Effector memory CD8-positive, alpha-beta T cell (primary cell): ENCODE data around the gene PCDHGA3.
"Not testable (repeated sequence)": the region's sequence is repeated elsewhere in the genome, so short reads cannot be mapped to it uniquely, and the experiment has no call there.

Experiments
- ATAC-seq: fragments of 150-1000 bp; cut with Tn5 transposase; replicated peaks from 2 replicates; pipeline ENCODE4 v1.10.0; 2021; ENCODE audit warnings: mild to moderate bottlenecking, moderate library complexity
- DNase-seq, 3 experiments: peaks; one replicate each; pipeline ENCODE4 v3.0.0; 2021
- H3K27ac Mint-ChIP-seq, 2 donors: one replicate each; pipeline ENCODE4 v1.8.0; 2022; ENCODE audit warnings: mild to moderate bottlenecking in 2 of 2, mixed read lengths in 2 of 2, moderate library complexity in 2 of 2
- H3K27me3 Mint-ChIP-seq, 2 donors: one replicate each; pipeline ENCODE4 v1.8.0; 2022; ENCODE audit warnings: mixed read lengths in 2 of 2
- H3K36me3 Mint-ChIP-seq: one replicate; pipeline ENCODE4 v1.8.0; 2022; ENCODE audit warnings: mild to moderate bottlenecking, moderate library complexity, mixed read lengths; ENCODE audit not compliant: insufficient read depth
- H3K4me1 Mint-ChIP-seq, 2 donors: one replicate each; pipeline ENCODE4 v1.8.0; 2022; ENCODE audit warnings: low read depth in 2 of 2, mixed read lengths in 2 of 2
- H3K4me3 Mint-ChIP-seq, 2 donors: one replicate each; pipeline ENCODE4 v1.8.0; 2022; ENCODE audit warnings: mild to moderate bottlenecking in 2 of 2, mixed read lengths in 2 of 2, moderate library complexity in 2 of 2
- H3K9me3 Mint-ChIP-seq, 2 donors: one replicate each; pipeline ENCODE4 v1.8.0; 2022; ENCODE audit warnings: mixed read lengths in 2 of 2

PCDHGA3 gene

GRCh38 chr5:141375444-141376155 is 32.0 kb downstream of the PCDHGA3 start:
- H3K27me3 Mint-ChIP-seq = peaks cover 18 to 42% of the 10 kb centered on the region in 2 donors
- not testable (repeated sequence) for DNase-seq, H3K27ac Mint-ChIP-seq, ATAC-seq, H3K4me1 Mint-ChIP-seq, H3K9me3 Mint-ChIP-seq, H3K36me3 Mint-ChIP-seq, H3K4me3 Mint-ChIP-seq

GRCh38 chr5:141382469-141383294 is 39.1 kb downstream of the PCDHGA3 start, which contains the start of gene PCDHGA7:
Gene PCDHGA7 (plus strand): TSS chr5:141382742. CDS start chr5:141382900, 158 bp downstream.
- Mint-ChIP-seq H3K27me3 (peaks cover 51 to 59% of the 10 kb centered on the region in 2 donors), H3K27ac (no peak within 1 kb of the TSS), H3K36me3 (no peaks in the 10 kb centered on the region), H3K4me3 (peak within 1 kb of the TSS; percentile 48 to 70), H3K9me3 (peaks cover 0 to 10% of the 10 kb centered on the region in 2 donors), H3K4me1 (no peaks in the 10 kb centered on the region)
- ATAC-seq = no peak
- no peak for DNase-seq

GRCh38 chr5:141383345-141383744 is 39.7 kb downstream of the PCDHGA3 start:
- Mint-ChIP-seq H3K36me3 (no peaks in the 10 kb centered on the region), H3K4me3 (peak overlapping the region in 1 of 2 donors; percentile 48), H3K27me3 (peaks cover 53 to 62% of the 10 kb centered on the region in 2 donors), H3K9me3 (peaks cover 0 to 10% of the 10 kb centered on the region in 2 donors), H3K27ac (no peak overlapping the region), H3K4me1 (no peaks in the 10 kb centered on the region)
- DNase-seq (no peak), ATAC-seq (no peak)

- H3K36me3 Mint-ChIP-seq = no peaks in the 10 kb centered on the region
- no peak for DNase-seq
- peaks cover 2 to 11% of the 10 kb centered on the region in 2 donors for H3K9me3 Mint-ChIP-seq
- peaks cover 58 to 68% of the 10 kb centered on the region in 2 donors for H3K27me3 Mint-ChIP-seq
- H3K4me1 Mint-ChIP-seq = no peaks in the 10 kb centered on the region
- no peak overlapping the region for H3K4me3 Mint-ChIP-seq
- H3K27ac Mint-ChIP-seq = no peak overlapping the region
- ATAC-seq = no peak
Observed at GRCh38 chr5:141384471-141385267, 41.0 kb downstream of the PCDHGA3 start.

- not testable (repeated sequence) for H3K36me3 Mint-ChIP-seq, DNase-seq, H3K4me1 Mint-ChIP-seq, H3K27ac Mint-ChIP-seq
- Mint-ChIP-seq H3K9me3 (peaks cover 4 to 17% of the 10 kb centered on the region in 2 donors), H3K4me3 (peak within 1 kb of the TSS; percentile 22 to 52), H3K27me3 (peaks cover 59 to 87% of the 10 kb centered on the region in 2 donors)
- peak; percentile 49 for ATAC-seq
Observed at GRCh38 chr5:141387557-141388311, 44.1 kb downstream of the PCDHGA3 start, which contains the start of gene PCDHGB4. Gene PCDHGB4 (plus strand): TSS chr5:141387698. CDS start chr5:141387885, 187 bp downstream.

GRCh38 chr5:141388661-141389060 is 45.0 kb downstream of the PCDHGA3 start:
- H3K4me1 Mint-ChIP-seq = peaks cover 0 to 3% of the 10 kb centered on the region in 2 donors
- H3K36me3 Mint-ChIP-seq = peaks cover 2% of the 10 kb centered on the region
- peaks cover 4 to 17% of the 10 kb centered on the region in 2 donors for H3K9me3 Mint-ChIP-seq
- H3K27ac Mint-ChIP-seq = no peak overlapping the region
- H3K27me3 Mint-ChIP-seq = peaks cover 54 to 87% of the 10 kb centered on the region in 2 donors
- H3K4me3 Mint-ChIP-seq = no peak overlapping the region
- ATAC-seq (no peak), DNase-seq (no peak)

GRCh38 chr5:141389153-141390042 is 45.8 kb downstream of the PCDHGA3 start:
- Mint-ChIP-seq H3K27me3 (peaks cover 54 to 87% of the 10 kb centered on the region in 2 donors), H3K4me3 (no peak overlapping the region), H3K9me3 (peaks cover 6 to 24% of the 10 kb centered on the region in 2 donors), H3K36me3 (peaks cover 6% of the 10 kb centered on the region), H3K4me1 (peaks cover 0 to 3% of the 10 kb centered on the region in 2 donors), H3K27ac (no peak overlapping the region)
- no peak for DNase-seq
- ATAC-seq = no peak

GRCh38 chr5:141392429-141393198 is 49.0 kb downstream of the PCDHGA3 start, which contains the start of gene PCDHGA8:
Gene PCDHGA8 (plus strand): TSS chr5:141392633. CDS start chr5:141392814, 181 bp downstream.
- no peak within 1 kb of the TSS for H3K4me3 Mint-ChIP-seq
- no peak for DNase-seq
- peaks cover 6 to 14% of the 10 kb centered on the region in 2 donors for H3K9me3 Mint-ChIP-seq

GRCh38 chr5:141393267-141393666 is 49.6 kb downstream of the PCDHGA3 start:
- Mint-ChIP-seq H3K27ac (no peak overlapping the region), H3K9me3 (peaks cover 6 to 14% of the 10 kb centered on the region in 2 donors), H3K36me3 (peaks cover 10% of the 10 kb centered on the region), H3K4me3 (no peak overlapping the region), H3K27me3 (peaks cover 34 to 78% of the 10 kb centered on the region in 2 donors), H3K4me1 (peaks cover 0 to 3% of the 10 kb centered on the region in 2 donors)
- DNase-seq = no peak
- ATAC-seq = no peak

More at GRCh38 chr5:141392429-141393198, 49.0 kb downstream of the PCDHGA3 start, which contains the start of gene PCDHGA8:
- ATAC-seq = no peak
- Mint-ChIP-seq H3K27me3 (peaks cover 36 to 80% of the 10 kb centered on the region in 2 donors), H3K36me3 (peaks cover 7% of the 10 kb centered on the region), H3K27ac (no peak within 1 kb of the TSS), H3K4me1 (peaks cover 0 to 3% of the 10 kb centered on the region in 2 donors)

GRCh38 chr5:141394401-141395187 is 51.0 kb downstream of the PCDHGA3 start:
- H3K27ac Mint-ChIP-seq, H3K4me1 Mint-ChIP-seq, H3K4me3 Mint-ChIP-seq, H3K36me3 Mint-ChIP-seq, DNase-seq, ATAC-seq: not testable (repeated sequence)
- Mint-ChIP-seq H3K27me3 (peaks cover 36 to 77% of the 10 kb centered on the region in 2 donors), H3K9me3 (peaks cover 5 to 14% of the 10 kb centered on the region in 2 donors)
